HUDEP-2 (cell line): ENCODE measurements around the gene CLIP1.

Experiments used
- DNase-seq, 76 experiments: peaks; one replicate each; lab custom pipeline; 2025; ENCODE audit not compliant: unreplicated experiment in 76 of 76; lab: John Stamatoyannopoulos, UW

Gene CLIP1

DNA sequence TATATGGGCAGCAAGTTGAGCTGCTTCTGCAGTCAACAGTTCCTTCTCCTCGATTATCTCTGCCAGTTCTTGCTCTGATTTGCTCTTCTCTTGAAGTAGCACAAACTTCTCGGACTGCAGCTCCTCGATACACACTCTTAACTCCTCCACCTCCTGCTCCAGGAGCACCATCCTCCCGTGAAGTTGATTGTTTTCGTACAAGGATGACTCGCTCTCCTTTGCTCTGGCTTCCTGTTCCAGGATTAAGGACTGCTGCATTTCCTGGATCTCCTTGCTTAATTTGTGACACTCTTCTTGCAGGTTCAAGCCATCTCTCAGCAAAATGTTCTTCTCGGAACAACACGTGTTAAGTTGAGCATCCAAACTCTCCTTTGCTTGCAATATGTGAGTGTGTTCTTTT, 100.0 kb downstream of the CLIP1 start:
- no peak for DNase-seq

DNA sequence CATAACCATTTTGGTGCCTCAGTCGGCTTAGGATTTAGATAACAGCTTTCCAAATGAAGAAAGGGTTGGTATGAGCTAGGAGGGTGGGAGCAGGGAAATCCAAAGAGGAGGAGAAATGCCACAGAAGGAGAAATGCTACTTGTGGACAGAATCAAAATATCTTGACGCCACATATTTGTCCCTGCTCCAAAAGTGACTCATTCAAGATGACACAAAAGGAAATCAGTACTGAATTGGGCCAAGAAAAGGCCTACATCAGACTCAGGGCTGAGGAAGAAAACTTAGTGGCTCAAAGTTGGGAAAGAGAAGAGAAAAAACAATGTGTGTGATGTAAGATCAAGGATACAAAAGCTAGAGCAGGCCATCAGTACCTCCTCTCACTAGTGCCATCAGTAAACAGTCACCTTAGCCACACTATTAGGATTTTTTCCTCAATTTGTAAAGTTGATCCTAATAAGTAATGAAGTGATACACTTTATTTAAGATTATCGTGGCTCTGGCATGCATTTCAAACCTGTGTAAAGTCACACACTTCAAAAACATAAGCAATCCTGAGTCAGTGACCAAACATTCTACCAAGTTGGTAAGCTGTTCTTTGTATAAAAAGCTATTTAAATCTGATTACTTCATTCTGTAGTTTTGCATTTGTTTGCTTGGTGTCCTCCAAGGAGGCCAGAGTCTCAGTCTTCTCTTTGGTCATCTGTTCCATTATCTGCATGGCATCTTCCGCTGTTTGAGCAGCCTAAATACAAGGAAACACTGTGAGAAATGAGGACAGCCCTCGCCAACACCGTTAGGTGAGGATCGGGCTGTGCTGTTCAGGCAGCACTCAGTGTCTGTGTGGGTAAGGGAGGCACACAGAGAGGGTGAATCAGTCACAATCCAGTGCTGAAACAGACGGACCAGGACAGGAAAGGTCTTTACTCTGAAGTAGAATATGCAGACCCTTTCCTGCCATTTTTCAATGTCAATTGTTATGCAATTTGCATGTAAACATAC, 103.6 kb downstream of the CLIP1 start:
- no peak for DNase-seq

DNA sequence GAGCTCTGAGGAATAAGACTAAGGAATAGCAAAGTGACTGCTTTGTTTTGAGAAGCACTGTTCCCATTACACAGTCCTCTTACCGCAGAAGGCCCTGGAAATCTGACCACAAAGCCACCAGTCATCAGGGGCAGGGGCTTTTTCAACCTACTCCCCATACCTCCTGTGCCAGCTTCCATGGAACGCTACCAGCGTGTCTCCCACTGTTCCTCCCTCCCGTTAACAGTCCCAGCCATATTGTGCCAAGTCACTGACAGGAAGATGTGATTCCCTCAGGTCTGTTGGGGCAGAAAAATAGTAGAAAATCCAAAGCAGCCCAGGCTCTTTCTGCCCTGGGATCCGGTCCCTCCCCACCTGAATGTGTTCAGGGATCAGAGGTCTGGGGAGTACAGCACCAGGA, 109.5 kb downstream of the CLIP1 start:
- no peak for DNase-seq

DNA sequence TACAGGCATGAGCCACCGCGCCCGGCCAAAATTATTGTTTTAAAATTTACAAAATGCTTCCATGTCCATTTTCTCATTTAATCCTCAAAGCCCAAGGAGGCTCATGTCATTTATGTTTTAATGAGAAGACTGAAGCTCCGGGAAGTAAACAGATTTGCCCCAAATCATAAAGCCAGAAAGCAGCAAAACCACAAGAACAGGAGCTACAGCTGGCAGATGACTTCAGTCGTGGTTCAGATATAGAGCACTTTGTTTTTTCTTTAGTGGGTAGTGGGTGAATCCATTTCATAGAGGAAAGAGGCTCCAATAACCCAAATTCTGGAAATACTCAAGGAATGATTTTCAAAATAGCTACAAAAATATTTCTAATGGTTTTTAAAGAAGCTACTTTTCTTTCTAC, 110.8 kb downstream of the CLIP1 start:
- DNase-seq, result no peak

DNA sequence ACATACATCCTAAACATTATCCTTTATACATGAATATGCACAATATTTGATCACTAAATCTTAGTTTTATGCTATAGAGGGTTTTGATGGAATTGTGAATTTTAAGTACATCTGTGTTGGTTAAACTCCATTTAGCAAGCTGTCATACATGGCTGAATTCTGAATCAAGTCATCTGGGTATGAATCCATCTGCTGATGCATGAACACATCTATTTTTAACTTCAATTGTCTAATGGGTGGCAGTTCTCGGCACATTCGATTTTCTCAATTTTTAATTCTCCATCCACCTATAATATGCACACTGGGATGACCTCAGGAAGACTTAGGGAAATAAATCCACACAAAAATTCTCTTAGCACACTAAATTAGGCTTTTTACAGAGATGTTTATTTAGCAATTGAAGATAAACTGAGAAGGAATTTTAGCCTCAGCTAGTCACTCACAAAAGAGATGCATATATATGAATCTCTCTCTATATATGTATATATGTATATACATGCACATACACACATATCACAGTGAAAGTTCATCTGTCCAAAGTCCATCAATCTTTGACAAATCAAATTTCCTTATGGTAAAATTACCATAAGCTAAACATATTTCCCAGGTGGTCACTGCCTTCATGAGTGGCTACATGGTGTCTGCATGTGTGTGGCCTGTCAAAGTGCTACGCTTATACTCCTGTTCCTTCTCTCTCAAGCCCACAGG, 111.7 kb downstream of the CLIP1 start:
- DNase-seq, result no peak

DNA sequence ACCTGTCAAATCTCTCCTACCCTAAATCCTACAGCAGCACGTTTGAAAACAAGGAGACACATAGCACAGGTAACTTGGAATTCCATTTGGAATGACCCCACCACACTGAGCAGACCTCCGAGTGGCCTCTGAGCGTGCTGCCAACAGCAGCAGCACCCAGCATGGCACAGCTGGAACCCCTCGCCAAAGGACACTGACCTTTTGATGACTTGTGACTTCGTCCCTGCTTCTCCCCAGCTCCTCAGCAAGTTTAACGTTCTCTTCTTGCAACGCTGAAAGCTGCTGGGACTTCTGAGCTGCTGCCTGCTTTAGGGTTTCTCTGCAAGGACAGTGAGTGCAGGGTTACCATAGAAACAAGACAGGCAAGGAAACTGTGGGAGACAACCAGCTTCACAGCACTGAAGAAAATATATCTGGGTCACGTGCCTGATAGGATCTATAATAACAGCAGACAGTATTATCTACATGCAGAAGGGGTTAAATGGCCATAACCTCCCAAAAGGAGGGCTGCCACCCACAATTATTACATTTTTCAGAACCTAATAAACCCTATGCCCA, 112.8 kb downstream of the CLIP1 start:
- DNase-seq, result no peak

DNA sequence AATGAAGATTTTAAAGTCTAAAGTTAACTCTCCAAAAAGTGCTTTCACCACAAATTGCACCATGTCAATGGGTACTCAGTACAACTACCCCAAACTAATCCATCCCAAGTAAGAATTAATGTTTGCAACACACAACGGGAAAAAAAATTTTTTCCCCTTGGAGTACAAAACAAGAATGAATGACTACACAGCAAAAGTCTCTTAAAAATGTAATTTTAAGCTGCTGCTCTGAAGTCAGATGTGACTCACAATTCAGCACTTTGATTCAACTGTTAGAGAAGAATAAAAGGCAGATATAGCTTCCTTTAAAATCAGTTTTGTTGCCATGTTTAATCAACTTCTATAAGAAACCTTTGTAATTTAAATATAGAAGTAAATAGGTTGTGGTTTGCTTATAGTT, 113.7 kb downstream of the CLIP1 start:
- DNase-seq, result no peak

DNA sequence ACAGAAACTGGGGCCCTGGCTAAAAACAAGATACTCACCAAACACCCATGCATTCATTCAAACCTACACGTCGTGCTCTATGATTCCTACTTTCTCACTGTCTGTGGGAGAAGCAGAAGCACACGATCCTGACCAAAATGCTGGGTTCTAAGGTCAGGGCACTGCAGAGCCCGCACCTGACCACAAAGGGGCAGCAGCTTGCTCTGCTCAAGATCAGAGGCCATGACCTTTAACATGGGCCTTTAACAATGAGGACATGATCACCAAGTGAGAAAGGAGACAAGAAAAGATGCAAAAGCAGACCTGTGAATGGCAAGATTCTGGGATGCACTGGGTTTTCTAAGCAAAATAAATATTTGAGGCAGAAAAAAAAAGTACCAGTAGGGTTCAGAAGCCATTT, 116.1 kb downstream of the CLIP1 start:
- peak in 11 of 76 experiments; percentile 1 to 21 (median 5) for DNase-seq

DNA sequence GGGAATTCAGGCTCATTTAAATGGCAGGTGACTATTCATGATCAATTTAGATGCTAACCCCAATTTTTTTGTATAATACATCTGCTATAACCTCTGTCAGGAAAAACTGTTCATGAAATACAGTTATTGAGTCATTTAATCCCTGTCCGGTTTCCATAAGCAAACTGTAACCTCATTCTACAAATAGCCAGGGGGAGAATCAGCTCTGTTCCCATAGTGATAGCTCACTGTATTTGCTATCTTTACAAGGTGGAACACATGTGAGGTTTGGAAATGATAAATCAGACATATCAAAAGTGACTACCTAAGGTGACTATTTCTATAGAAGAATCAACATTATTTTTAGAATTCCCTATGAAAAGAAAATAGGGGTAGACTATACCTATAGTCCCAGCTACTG, 117.5 kb downstream of the CLIP1 start:
- DNase-seq, result no peak

DNA sequence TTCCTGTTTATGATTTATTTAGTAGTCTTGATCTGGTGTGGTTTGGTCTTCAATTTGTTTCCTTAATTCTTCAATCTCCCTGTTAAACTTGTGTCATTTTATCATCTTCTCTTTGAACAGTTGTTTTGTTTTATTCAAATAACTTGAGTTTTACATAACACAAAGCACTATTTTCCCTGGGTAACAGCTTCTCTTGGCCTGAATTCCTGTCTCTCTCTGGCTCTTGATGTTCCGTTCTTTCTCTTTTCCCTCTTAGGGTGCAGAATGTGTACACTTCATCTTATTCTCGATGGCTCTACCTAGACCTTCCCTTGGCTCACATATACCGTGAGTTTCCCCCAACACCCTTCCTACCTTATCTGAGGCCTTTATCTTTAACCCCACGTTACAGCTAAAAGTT, 119.4 kb downstream of the CLIP1 start:
- no peak for DNase-seq

DNA sequence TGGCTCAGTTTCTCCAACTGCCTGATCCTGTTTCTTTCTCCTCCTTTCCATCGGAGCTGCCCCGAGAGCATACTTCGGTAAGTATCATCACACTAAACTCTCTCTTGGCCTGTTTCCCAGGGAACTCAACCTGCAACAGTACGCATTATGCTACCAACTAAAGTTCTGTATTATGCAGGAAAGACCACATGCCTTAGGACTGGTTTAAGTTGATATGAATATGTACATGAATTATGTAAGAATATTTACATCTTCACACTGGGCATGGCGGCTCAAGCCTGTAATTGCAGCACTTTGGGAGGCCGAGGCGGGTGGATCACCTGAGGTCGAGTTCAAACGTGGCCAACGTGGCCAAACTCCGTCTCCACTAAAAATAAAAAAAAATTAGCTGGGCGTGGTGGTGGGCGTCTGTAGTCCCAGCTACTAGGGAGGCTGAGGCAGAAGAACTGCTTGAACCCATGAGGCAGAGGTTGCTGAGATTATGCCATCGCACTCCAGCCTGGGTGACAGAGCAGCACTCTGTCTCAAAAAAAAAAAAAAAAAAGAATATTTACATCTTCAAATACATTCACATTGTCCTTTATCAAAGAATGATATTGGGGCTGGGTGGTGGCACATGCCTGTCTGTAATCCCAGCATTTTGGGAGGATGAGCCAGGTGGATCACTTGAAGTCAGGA, 124.3 kb downstream of the CLIP1 start:
- no peak for DNase-seq

DNA sequence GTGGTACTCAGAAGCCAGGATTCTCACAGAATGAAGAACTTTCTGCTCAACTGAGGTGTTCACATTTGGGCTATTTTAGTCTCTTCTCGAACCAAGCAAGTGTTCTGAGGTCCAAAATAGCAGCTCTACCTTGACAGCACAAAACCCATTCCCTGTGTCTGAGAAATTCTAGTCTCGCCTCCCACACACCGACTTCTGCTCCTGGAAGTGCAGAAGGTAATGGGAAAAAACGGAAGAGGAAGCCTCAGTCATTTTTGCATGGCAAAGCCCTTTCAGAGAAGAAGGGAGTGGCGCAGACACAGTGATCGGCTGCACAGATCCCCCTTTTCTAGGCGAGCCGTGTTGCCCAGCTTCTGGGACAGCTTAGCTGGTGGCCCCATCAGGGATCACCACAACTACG, 125.0 kb downstream of the CLIP1 start:
- DNase-seq, result no peak

DNA sequence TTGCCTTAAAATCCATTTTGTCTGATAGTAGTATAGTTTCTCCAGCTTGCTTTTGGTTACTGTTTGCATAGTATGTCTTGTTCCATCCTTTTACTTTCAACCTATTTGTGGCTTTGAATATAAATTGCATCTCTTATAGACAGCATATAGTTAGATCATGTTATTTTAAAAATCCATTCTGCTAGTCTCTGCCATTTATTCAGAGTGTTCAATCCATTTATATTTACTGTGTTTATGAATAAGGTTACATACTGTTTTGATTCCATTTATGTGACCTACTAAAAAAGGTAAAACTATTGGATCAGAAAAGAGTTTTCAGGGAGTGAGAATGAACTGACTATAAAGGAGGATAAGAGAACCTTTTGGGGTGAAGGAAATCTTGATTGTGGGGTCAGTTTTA, 126.6 kb downstream of the CLIP1 start:
- no peak for DNase-seq

DNA sequence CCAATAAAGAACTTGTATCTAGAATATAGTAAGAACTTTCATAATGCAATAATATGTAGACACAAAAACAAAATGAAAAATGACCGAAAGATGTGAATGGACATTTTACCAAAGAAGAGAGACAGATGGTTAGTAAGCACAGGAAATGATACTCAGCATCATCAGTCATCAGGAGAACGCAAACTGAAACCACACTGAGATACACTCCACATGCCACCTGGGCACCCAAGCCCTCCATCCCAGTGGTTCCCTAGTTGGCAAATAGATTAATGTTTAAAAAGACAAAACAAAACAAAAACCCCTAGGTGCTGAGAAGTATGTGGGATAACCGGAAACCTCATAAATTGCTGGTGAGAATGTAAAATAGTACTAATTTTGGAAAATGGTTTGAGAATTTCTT, 129.4 kb downstream of the CLIP1 start:
- DNase-seq, result no peak

DNA sequence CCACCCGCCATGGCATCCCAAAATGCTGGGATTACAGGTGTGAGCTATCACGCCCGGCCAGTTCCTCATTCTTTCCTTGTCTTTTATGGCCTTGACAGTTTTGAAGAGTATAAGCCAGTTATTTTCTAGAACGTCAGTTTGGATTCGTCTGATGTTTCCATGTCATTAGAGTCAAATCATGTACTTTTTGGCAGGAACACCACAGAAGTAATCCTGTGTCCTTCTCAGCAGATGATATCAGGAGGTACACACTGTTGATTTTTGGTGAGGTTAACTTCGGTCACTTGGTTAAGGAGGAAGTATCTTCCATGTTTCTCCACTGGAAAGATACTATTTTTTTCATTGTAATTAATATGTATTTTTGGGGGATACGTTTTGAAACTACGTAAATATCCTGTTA, 131.0 kb downstream of the CLIP1 start:
- DNase-seq, result no peak

DNA sequence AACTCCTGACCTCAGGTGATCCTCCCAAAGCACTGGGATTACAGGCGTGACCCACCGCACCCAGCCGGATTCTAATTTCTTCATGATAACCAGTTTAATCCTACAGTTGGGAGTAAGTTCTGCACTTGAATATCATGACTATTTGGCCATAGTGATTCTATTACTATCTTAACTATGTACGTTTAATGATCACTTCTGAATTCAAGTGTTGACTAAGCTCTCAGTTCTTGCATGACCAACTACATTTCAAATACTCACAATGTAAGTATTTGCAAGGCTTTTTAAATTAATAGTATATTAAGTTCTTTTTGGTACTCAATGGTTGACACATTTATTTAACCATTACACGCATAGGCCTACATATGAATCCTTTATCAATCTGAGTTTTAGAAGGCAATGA, 138.8 kb downstream of the CLIP1 start:
- no peak for DNase-seq

DNA sequence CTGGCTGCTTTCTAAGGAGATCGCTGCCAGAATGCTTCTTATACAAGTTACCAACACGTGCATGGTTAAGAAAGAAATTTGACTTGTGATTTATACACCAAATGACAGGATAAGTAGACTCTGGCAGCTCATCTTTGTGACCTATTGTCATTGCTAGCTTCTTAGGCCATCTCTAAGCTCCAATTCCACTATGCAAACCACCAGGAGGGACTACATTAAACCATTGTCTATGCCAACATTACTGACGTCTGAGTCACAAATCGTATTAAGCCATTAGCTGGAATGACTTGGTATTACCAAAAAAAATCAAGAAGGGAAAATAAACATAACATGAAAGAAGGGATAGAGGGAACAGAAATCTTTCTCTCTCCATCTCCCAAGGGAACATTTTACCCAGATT, 140.4 kb downstream of the CLIP1 start:
- no peak for DNase-seq

DNA sequence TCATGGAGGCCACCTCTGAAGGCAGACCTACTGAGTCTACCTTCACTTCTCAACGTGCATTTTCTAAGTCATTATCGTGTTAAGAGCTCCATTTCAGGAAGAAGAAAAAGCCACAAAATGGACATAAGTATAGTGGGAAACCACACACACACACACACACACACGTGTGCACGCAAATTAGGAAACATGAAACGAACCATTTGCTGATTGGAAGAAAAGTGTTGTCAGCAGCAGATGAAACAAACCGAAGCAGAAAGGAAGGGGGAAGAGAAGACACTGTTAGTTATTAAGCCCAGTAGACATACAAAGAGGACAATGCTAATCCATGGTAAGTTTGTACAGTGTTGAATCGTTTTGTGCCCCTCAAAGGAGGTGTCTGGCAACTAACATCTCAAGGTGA, 146.2 kb downstream of the CLIP1 start:
- DNase-seq, result no peak

DNA sequence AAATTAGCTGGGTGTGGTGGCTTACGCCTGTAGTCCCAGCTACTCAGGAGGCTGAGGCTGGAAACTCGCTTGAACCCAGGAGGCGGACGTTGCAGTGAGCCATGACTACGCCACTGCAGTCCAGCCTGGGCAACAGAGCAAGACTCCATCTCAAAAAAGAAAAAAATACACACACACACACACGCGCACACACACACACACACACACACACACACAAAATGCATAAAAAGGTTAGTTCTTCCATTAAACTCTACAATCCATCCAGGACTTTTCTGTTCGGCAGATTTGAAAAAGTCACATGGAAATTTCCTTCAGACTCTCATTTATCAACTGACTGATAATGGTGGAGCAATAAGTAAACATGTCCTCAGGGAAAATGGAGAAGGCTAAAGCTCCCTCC, 147.0 kb downstream of the CLIP1 start:
- DNase-seq, result no peak

DNA sequence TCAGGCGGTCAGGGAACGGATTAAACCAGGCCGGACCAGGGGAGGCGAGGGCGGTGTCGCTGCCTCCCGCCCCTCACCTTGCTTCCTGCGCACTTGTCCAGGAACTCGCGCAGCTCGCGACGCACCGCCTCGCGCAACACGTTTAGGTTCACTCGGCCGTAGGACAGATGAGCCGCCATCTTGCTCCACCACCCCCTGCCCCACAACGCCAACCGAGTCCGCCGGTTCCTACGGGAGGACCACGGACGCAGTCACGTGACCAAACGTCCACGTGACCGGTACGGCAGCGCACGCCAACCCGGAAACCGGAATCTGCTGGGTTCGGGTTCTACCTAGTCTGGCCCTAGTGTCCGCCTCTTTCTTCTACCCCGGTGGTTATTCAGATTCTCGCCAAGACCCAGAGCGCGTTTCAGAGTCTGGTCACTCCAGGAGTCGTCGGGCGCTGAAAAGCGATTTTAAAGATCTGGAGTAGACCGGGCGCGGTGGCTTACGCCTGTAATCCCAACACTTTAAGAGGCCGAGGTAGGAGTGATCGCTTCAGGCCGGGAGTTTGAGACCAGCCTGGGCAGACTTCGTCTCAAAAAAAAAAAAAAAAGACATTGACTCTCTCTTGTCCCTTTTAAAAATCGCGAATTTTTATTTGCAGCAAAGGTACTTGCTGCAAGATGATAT, 156.1 kb downstream of the CLIP1 start, which contains the start of gene VPS33A:
TSS of gene VPS33A (minus strand) at position 265 of the 672 bp plus-strand sequence. CDS start at position 179, 86 bp downstream.
- peak; percentile 3 to 96 (median 90) for DNase-seq
